ENCODE measurements around the gene HSPA9. TPM values are rescaled to one million over a fixed set of nuclear protein-coding genes. Genes with fewer than 3 reads are reported as not detected.

Gene HSPA9
- polyA plus RNA-seq, 1 donor (not counting 4 experiments of a cell fraction or from before 2014, with no cell fraction given), result 195 TPM

DNA sequence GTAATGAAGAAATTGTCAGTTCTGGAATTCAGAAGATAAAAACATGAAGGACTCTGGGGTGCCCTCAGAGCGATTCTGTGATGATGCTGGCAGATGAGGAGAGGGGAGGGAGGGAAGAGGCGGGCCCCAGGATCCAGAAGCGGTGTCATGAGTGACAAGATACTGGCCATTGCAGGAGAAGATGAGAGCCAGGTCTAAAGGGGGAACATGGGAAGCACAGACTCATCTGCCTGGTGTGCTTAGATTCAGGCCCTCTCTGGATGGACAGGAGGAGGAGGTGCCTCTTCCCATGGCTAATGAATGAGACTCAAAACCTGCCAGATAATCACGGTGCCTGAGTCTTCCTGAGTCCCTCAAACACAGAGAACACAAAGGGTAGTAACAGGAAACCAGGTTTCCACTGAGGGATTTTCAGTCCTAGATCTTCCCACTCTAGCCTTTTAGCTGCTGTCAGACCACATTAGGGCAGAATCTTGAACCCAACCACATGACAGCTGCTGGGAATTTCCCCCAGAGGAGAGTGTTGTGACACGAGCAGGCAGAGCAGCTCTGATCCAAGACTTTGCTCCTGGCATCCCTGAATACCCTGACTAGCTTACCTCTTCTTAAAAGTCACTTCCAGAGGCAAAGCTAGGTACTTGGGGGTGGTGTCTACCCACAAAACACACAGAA, 28.2 kb upstream of the HSPA9 start:
- Histone ChIP-seq H3K79me2 (ENCODE audit: control insufficient read depth, insufficient read depth, low read length) (no peaks in the 10 kb centered on the region), H3K36me3 (ENCODE audit: control insufficient read depth in 2 of 2, extremely low read depth in 1 of 2, insufficient read depth in 2 of 2, low read length in 2 of 2) (no peaks in the 10 kb centered on the region), H3K27me3 (ENCODE audit: control insufficient read depth, extremely low read depth, insufficient read depth, low read length) (no peaks in the 10 kb centered on the region), H3K4me3 (ENCODE audit: control insufficient read depth in 2 of 3, extremely low read depth in 1 of 3, insufficient read depth in 2 of 3, low read depth in 1 of 3, low read length in 3 of 3) (no peak overlapping the region), H3K9me1 (ENCODE audit: control insufficient read depth, extremely low read depth, insufficient read depth, low read length) (no peaks in the 10 kb centered on the region), H3K4me1 (ENCODE audit: control insufficient read depth, extremely low read depth, insufficient read depth, low read length) (peaks cover 10% of the 10 kb centered on the region), H4K20me1 (ENCODE audit: control insufficient read depth, extremely low read depth, insufficient read depth, low read length) (no peaks in the 10 kb centered on the region), H3K27ac (ENCODE audit: control insufficient read depth, insufficient read depth, low read length) (no peak overlapping the region), H2AFZ (ENCODE audit: control insufficient read depth, low read length) (peak overlapping the region; percentile 37), H3K9me3 (ENCODE audit: control insufficient read depth, low read depth, low read length) (no peaks in the 10 kb centered on the region), H3K9ac (ENCODE audit: control insufficient read depth, extremely low read depth, insufficient read depth, low read length) (no peak overlapping the region), H3K4me2 (ENCODE audit: control insufficient read depth, extremely low read depth, insufficient read depth, low read depth, low read length) (no peak overlapping the region)
- FAIRE-seq (no peak), DNase-seq (ENCODE audit: low read depth, low spot score) (no peak)
- TF ChIP-seq, protein P1, sequence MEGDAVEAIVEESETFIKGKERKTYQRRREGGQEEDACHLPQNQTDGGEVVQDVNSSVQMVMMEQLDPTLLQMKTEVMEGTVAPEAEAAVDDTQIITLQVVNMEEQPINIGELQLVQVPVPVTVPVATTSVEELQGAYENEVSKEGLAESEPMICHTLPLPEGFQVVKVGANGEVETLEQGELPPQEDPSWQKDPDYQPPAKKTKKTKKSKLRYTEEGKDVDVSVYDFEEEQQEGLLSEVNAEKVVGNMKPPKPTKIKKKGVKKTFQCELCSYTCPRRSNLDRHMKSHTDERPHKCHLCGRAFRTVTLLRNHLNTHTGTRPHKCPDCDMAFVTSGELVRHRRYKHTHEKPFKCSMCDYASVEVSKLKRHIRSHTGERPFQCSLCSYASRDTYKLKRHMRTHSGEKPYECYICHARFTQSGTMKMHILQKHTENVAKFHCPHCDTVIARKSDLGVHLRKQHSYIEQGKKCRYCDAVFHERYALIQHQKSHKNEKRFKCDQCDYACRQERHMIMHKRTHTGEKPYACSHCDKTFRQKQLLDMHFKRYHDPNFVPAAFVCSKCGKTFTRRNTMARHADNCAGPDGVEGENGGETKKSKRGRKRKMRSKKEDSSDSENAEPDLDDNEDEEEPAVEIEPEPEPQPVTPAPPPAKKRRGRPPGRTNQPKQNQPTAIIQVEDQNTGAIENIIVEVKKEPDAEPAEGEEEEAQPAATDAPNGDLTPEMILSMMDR (optimal IDR thresholded peaks at IDR 0.05 in 1 of 3, IDR thresholded peaks at IDR 0.05 in 1 of 3, conservative IDR thresholded peaks at IDR 0.05 in 1 of 3; ENCODE audit: extremely low read depth in 1 of 3, insufficient read depth in 2 of 3, low read length in 3 of 3), result no peak
- TF ChIP-seq EZH2 (IDR thresholded peaks at IDR 0.05; ENCODE audit: low read length), result no peak
- dilution Hi-C loops (cut with MboI; ENCODE audit: extremely low pct_ligation_motif_present, low sequenced_read_pairs), result no loop called here

DNA sequence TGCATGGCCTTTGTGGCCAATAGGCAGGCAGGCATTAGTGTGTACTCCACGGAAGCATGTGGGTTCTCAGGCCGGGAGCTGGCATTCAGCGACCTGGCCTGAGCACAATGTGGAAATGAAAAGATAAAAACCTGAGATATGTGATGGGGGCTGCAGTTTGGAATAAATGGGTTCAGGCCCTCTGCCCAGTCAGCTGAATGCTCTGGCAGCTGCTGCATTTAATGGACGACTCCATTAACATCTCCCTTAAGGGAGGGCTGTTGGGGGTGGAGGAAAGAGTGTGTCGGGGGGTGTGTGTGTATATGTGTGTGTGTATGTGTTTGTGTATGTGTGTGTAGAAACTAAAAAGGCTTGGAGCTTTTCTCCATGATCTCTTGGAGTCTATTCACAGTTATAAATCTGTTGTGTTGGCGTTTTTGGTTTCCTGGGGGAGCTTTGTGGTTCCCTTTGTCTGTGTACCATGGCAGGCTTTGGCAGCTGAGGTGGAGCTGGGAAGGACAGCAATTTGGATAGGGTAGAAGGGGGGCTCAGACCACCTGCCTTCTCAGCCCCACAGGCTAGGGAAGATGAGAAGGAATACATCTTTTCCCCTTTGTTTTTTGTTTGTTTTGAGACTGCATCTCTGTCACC, 27.3 kb upstream of the HSPA9 start:
- dilution Hi-C loops (cut with MboI; ENCODE audit: extremely low pct_ligation_motif_present, low sequenced_read_pairs), result no loop called here
- no peaks in the 10 kb centered on the region for H3K36me3 ChIP-seq (ENCODE audit: control insufficient read depth in 2 of 2, extremely low read depth in 1 of 2, insufficient read depth in 2 of 2, low read length in 2 of 2)
- H3K79me2 ChIP-seq (ENCODE audit: control insufficient read depth, insufficient read depth, low read length), result no peaks in the 10 kb centered on the region
- no peaks in the 10 kb centered on the region for H3K27me3 ChIP-seq (ENCODE audit: control insufficient read depth, extremely low read depth, insufficient read depth, low read length)
- no peaks in the 10 kb centered on the region for H3K9me1 ChIP-seq (ENCODE audit: control insufficient read depth, extremely low read depth, insufficient read depth, low read length)
- peaks cover 10% of the 10 kb centered on the region for H3K4me1 ChIP-seq (ENCODE audit: control insufficient read depth, extremely low read depth, insufficient read depth, low read length)
- H3K4me2 ChIP-seq (ENCODE audit: control insufficient read depth, extremely low read depth, insufficient read depth, low read depth, low read length), result no peak overlapping the region
- no peak overlapping the region for H3K4me3 ChIP-seq (ENCODE audit: control insufficient read depth in 2 of 3, extremely low read depth in 1 of 3, insufficient read depth in 2 of 3, low read depth in 1 of 3, low read length in 3 of 3)
- no peak overlapping the region for H2AFZ ChIP-seq (ENCODE audit: control insufficient read depth, low read length)
- H3K9ac ChIP-seq (ENCODE audit: control insufficient read depth, extremely low read depth, insufficient read depth, low read length), result no peak overlapping the region
- no peak overlapping the region for H3K27ac ChIP-seq (ENCODE audit: control insufficient read depth, insufficient read depth, low read length)
- no peaks in the 10 kb centered on the region for H4K20me1 ChIP-seq (ENCODE audit: control insufficient read depth, extremely low read depth, insufficient read depth, low read length)
- no peaks in the 10 kb centered on the region for H3K9me3 ChIP-seq (ENCODE audit: control insufficient read depth, low read depth, low read length)
- FAIRE-seq, result no peak
- TF ChIP-seq, protein P1 (optimal IDR thresholded peaks at IDR 0.05 in 1 of 3, IDR thresholded peaks at IDR 0.05 in 1 of 3, conservative IDR thresholded peaks at IDR 0.05 in 1 of 3; ENCODE audit: extremely low read depth in 1 of 3, insufficient read depth in 2 of 3, low read length in 3 of 3), result no peak
- TF ChIP-seq EZH2 (IDR thresholded peaks at IDR 0.05; ENCODE audit: low read length), result no peak
- no peak for DNase-seq (ENCODE audit: low read depth, low spot score)
